A673 (cell line): ENCODE measurements around the gene TTLL11.

Experiments
- CTCF ChIP-seq: fragments of 300-800, 200-600 bp; sonication (generic); conservative IDR thresholded peaks from 2 replicates; pipeline ENCODE4 v1.5.1; 2017; ENCODE audit warnings: low read depth, mild to moderate bottlenecking, antibody characterized with exemption, low read length, moderate library complexity, mixed read lengths
- EZH2 ChIP-seq: fragments of 200-600 bp; sonication (generic); IDR thresholded peaks from 2 replicates; pipeline ENCODE4 v1.6.1; 2017; ENCODE audit warnings: borderline replicate concordance, low read depth, mild to moderate bottlenecking, mixed read lengths, antibody characterized with exemption, low read length; ENCODE audit not compliant: poor library complexity, severe bottlenecking

GRCh38 chr9:122130837-122131236, 37.7 kb upstream of the TTLL11 start:
- TF ChIP-seq CTCF: no peak
- TF ChIP-seq EZH2: no peak
